HG03565 (cell line): ENCODE data around the gene LRRC49.
"Not testable (repeated sequence)": the region's sequence is repeated elsewhere in the genome, so short reads cannot be mapped to it uniquely, and the experiment has no call there.

ENCODE experiments used
- ATAC-seq: cut with Tn5 transposase; IDR thresholded peaks from one replicate; pipeline ENCODE4 v1.9.1; 2021; ENCODE audit warnings: mild to moderate bottlenecking, moderate library complexity; ENCODE audit not compliant: unreplicated experiment

LRRC49 gene

DNA sequence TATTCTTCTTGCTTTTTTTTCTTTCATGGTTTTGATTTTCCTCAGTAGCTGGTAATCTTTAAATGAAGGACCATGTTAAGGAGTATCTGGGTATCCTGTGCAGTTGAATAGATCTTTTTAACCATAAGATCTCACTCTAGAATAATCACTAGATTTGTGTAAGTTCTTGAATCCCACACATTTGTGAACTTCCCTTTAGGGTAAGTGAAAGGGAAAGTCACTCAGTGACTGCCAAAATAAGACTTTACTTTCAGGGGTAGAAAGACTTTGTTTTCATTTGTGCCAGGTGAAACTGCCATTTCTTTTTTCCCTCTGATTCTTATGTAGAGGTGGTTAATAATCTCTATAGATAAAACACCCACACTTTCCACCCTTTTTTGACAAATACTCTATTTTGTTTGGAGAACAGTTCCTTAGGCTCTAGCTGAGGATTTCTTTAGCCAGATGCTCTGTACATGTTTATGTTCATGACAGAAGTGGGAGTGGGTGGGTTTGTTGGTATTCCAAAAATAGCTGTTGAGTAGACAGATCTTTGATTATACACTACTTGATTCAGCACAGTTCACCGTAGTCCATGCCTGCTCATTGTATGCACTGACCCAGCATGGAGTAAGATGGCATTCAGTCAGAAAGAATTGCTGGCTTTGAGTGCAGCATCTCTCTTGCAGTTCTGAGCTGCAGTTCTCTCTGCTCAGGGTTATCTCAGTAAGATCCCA lies 28.5 kb downstream of the LRRC49 start:
- ATAC-seq: no peak

DNA sequence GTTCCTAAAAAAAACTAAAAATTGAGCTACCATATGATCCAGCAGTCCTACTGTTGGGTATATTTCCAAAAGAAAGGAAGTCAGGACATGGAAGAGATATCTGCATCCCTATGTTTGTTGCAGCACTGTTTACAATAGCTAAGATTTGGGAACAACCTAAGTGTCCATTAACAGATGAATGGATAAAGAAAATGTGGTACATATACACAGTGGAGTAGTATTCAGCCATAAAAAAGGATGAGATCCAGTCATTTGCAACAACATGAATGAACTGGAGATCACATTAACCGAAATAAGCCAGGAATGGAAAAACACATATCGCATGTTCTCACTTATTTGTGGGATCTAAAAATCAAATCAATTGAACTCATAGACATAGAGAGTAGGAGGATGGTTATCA lies 29.5 kb downstream of the LRRC49 start:
- ATAC-seq: no peak

DNA sequence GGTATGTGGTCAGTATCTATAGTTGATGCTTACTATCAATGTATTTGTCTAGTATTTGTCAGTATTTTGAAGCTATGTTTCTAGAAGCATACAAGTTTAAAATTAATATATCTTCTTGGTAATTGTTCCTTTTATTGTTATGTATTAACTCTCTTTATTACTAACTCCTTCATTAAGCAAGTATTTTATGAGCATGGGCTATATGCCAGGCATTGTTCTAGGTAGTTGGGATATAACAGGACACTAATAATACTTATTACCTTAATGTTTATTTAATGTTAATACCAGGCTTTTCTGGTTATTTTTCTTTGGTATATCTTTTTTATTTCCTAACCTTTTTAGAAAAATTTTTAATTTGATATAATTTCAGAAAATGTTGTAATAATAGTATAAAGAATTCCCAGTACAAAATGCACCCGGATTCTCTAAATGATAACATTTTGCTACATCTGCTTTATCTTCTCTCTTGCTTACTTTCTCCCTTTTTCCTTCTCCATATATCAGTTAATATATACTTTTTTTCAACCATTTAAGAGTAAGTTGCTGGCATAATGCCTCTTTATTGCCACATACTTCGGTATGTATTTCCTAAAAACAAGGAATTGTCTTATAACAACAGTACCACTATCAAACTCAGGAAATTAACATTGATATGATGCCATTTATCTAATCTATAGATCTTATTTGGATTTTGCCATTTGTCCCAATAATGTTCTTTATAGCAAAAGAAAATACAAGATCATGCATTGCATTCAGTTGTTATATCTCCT lies 30.9 kb downstream of the LRRC49 start:
- no peak for ATAC-seq

DNA sequence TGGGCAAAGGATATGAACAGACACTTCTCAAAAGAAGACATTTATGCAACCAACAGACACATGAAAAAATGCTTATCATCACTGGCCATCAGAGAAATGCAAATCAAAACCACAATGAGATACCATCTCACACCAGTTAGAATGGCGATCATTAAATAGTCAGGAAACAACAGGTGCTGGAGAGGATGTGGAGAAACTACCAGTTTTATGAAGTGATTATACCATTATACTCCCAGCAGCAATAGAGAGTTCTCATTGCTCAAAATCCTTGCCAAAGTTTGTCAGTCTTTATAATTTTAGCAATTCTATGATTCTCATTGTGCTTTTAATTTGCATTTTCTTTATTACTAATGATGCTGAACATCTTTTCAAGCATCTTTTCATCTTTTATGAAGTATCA lies 34.3 kb downstream of the LRRC49 start:
- not testable (repeated sequence) for ATAC-seq

DNA sequence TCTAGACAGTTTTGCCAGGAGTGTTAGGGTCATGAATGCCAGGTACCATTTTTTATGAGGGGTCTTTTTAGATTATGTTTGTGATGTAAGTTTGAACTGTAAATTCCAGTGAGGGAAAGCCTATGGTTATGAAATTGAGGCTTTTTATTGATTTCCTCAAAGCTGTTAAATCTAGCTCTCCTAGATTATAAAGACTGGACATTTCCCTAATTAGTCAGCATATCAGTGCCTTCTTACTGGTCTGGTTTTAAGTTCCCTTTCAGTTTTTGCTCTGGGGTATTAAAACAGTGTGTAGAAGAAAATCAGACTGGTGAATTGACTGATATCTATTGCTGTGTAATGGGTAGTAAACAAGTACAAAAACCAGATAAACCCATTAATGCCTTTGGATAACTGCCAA lies 39.2 kb downstream of the LRRC49 start:
- no peak for ATAC-seq

DNA sequence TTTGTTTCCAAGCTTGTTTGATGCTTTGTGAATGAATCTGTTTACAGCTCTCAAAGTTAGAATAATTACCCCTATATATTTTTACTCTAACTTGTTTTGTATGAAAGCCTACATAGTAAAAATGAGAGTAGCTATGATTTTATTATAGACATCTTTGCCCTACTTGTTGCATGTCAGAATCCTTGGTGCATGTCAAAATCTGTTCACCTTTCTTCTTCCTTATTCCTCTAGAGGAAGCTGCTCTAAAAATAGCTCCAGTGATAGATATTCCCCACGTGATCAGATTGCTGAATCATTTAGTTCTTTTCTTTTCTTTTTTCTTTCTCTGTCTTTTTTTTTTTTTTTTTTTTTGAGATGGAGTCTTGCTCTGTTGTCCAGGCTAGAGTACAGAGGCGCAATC lies 39.8 kb downstream of the LRRC49 start:
- ATAC-seq: no peak

DNA sequence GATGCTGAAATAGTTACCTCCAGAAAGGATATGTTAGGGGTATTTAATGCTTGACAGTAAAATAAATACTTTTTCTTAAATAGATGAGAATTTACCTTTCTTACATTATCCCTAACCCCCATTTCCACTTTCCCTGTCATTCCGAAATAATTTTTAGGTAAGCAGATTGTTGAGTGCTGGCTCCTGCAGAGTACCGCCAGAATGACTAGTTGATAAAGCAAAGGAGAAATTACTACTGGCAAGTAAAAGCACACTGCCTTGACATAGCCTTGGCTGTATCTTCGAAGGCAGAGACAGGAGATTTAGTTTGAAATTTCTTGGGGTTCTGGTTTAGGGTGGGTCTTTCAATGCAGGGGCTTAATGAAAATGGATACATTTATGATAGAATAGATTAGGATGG lies 40.8 kb downstream of the LRRC49 start:
- ATAC-seq: no peak

DNA sequence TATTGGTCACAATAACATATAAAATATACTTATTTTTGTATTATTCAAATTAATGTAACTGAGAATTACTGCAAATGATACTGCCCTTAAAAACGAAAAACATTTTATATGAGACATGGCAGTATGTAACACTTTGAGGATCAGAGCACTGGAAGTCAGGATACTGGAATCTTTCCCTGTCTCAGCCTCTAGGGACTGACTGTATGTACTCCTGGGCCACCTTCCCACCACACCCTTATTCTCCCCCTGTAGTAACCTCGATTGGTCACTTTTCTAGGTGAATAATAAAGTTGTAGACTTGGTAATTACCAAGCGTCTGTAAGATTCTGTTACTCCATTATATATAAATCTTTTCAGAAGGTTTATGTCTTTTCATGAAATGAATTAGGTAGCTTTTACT lies 43.0 kb downstream of the LRRC49 start:
- no peak for ATAC-seq

DNA sequence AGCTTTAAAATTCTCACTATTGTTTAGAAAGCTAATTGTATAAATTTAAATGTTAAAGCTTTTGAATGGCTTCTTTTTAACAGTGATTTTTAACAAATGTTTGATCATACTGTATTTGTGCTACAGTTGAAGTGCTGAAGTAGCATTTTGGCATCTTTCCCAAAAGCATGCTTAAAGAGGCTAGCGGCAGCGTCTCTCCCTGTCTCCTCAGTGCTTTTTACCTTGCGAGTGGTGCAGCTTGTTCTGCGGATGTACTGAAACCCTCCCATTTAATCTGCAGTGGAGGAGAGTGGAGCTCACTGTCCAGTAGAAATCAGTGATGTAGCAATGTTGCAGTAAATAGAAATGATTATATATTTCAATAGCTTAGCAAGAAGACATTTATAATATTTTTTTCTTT lies 43.7 kb downstream of the LRRC49 start:
- no peak for ATAC-seq

DNA sequence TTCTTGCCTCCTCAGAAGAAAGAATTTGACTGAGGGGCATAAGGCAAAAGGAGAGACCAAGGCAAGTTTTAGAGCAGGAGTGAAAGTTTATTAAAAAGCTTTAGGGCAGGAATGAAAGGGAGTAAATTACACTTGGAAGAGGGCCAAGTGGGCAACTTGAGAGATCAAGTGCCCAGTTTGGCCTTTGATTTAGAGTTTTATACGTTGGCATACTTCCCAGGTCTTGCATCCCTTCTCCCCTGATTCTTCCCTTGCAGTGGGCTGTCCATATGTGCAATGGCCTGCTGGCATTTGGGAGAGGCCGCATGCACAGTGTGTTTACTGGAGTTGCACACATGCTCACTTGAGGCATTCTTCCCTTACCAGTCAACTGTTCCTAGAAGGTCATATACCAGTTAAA lies 50.7 kb downstream of the LRRC49 start:
- ATAC-seq: not testable (repeated sequence)

DNA sequence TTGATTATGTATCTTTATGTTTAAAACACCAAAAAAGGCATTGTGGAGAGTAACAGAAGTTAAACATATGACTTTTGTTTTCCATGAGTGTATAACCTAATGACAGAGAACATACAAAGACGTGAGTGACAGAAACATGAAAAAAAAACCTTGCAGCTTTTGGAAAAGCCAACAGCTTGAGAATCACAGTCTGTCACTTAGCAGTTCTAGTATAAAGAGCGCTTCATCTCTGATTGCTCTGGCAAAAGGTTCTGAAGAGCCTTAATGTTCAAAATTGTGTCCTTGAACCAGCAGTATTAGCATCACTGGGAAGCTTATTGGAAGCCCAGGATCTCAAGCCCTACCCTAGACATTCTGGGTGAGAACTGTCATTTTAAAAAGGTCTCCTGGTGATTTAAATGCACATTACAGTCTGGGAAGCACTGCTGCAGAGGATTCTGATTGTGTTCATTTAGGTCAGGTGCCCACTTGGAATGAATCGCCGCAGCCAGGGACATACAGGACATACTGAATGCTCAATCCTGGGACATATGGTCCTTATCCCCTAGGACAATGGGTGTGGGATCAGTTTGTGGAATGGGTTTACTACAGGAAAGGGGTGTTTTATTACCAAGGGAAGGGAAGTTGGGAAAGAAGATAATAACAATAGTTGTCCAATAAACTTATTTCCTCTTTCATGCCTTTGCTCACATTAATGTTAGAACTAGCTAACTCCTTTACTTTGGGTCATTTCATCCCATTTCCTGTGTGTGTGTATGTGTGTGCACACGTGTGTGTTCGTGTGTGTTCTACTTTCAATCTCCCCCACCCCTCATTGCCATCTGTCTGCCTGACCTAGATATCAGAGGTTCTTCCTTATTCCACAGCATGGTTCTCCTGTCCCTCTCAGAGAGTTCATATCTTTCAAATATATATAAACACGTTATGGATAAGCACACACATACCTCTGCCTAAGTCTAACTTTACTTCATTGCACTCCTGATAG lies 55.0 kb downstream of the LRRC49 start:
- no peak for ATAC-seq

DNA sequence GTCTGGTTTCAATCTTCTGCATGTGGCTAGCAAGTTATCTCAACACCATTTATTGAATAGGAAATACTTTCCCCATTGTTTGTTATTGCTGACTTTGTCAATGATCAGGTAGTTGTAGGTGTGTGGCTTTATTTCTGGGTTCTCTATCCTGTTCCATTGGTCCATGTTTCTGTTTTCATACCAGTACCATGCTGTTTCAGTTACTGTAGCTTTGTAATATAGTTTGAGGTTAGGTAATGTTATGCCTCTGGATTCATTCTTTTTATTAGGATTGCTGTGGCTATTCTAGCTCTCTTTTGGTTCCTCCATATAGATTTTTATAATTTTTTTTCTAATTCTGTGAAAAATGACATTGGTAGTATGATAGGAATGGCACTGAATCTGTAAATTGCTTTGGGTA lies 58.3 kb downstream of the LRRC49 start:
- ATAC-seq: no peak

DNA sequence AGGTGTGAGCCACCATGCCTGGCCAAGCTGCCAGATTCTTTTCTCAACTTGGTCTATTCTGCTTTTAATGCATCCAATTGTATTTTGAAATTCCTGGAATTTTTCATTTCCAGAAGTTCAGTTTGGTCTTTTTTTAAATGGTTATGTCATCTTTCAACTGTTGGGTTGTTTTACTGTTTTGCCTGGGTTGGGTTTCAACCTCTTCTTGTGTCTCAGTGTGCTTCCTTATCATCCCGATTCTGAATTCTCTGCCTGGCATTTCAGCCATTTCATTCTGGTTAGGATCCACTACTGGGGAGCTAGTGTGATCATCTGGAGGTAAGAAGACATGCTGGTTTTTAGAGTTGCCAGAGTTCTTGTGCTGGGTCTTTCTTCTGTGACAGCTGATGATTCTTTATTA lies 61.5 kb downstream of the LRRC49 start:
- ATAC-seq: no peak

DNA sequence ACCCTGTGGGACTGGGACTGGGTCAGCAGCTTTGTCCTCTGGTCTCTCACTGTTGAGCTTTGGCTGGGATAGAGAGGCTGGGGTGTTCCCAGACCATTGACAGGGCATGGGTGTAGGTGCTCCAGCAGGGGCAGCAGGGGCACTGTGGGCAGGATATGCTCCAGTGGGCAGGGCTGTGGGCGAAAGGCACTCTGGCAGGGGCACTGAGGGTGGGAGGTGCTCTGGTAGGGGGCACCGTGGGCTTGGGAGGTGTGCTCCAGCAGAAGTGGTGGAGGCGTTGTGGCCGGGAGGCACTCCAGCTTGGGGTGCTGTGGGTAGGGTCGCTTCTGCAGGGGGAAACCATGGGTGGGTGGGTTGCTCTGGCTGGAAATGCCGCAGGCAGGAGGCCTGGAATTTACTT lies 62.1 kb downstream of the LRRC49 start:
- no peak for ATAC-seq

DNA sequence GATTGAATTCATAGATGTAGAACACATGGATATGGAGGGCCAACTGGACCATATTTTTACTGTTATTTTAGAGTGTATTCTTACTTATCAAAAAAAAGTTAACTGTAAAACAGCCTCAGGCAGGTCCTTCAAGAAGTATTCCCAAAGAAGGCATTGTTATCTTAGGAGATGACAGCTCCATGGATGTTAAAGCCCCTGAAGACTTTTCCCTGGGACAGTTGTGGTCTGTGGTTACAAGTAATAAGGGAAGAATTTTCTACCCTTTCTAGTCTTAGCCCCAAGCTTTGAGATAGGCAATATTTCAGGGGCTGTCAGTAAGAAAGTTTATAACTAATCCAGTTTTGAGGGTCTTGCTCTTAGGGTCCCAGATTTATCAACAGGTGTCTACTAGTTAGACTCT lies 62.5 kb downstream of the LRRC49 start:
- ATAC-seq: no peak

DNA sequence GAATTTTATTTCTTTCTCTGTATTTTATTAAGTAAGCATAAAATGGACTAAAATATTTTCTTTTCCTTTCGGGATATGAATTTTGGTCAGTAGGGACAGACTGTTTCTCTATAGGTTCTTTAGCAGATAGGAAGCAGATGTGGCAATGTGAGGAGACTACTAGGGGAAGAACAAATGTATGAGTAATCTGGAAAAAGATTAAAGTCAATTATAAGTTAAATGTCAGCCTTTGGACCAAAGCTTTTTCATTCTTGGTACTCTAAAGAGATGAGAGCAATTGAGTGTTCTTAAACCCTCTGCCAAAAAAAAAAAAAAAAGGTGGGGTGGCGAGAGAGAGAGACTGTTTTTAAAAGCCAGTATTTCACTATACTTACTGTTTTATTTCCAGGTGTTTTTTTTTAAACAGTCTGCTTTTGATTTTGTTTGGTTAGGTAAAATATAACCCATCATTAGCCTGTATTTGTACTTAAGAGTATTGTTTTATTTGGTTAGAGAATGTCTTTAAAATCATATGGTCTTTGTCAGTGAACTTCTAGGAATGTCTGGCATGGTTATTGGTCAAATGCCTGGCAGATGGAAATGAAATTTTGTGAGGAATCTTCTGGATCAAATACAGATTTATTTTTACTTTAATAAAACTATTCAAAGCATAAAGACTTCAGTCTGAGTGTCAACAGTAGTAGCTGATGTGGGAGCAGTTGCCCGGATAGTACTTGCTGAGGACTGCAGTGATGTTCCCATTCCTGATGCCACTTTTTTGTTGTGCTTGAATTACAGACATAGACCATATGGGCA lies 63.8 kb downstream of the LRRC49 start:
- no peak for ATAC-seq

DNA sequence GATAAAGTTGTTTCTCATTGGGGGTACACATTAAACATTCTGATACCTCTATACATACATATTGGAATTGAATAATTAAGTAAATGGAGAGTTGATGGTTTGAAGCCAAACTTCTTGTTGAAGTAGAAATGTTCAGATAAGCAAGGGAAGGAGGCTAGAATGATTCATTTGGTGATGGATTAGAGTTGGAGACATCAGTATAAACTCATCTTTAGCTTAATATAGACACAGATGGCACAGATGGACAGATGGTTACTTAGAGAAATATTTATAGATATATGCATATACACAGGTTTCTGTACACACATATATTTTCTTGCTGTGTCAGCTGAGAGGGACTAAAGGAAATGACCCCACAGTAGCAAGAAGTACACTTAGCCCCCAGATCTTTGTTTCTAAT lies 69.5 kb downstream of the LRRC49 start:
- no peak for ATAC-seq

DNA sequence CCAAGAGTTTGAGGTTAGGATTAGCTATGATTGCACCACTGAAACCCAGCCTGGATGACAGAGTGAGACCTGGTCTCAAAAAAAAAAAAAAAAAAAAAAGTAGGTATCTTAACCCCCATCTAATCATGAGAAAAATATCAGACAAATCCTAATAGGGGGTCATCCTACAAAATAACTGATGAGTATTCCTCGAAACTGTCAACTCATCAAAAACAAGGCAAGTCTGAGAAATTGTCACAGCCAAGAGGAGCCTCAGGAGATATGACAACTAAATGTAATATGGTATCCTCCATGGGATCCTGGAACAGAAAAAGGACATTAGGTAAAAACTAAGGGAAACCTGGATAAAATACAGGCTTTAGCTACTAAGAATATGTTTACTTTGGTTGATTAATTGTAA lies 70.6 kb downstream of the LRRC49 start:
- no peak for ATAC-seq

DNA sequence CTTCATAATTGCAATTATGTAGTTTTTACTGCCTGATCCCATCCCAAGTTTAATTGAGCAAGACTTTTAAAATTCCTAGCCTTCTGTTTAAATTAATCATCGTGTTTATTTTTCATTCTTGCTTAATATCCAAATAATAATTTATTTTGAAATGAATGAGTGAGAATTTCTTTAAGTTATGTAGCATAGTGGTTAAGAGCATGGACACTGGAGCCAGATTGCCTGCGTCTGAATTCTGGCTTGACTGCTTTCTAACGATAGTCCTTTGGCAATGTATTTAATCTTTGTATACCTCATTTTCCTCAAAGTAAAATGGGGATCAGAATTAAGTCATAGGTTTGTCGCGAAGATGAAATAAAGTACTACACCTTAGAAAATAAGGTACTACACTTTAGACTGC lies 71.4 kb downstream of the LRRC49 start:
- no peak for ATAC-seq

DNA sequence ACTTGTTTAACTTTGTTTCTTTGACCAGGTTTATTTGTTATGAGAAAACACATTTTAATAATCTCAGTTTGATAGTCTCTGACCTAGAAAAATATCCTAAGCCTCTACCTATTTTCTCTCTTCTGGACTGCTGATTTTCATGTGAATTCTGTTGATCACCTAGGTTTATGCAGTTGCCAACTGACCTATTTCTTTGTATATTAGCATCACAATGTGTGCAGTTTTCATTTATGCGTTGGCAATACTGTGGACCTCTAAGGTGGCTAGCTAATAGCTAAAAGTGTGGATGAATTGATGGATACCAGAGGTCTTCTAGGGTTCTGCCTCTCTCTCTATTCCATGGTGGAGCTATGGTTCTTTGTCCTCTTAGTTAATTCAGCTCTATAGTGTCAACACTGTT lies 72.1 kb downstream of the LRRC49 start:
- no peak for ATAC-seq

DNA sequence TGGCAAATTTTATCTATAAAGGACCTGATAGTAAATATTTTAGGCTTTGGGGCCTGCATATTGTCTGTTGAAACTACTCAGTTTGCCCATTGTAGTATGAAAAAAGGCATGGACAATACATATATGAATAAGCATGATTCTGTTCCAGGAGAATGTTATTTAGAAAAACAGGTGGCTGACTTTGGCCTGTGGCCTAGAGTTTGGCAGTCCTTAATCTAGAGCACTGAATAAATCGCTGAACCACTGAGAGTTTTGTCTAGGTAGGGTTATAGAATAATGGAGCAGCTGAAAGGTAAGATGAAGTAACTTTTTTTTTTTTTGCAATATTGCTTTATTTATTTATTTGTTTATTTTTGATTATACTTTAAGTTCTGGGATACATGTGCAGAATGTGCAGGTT lies 75.0 kb downstream of the LRRC49 start:
- no peak for ATAC-seq
